Mammary epithelial cell (primary cell): Measurements from ENCODE around the gene PALLD.

Experiments used
- CTCF ChIP-seq, 2 donors: IDR thresholded peaks in 1 of 2; conservative IDR thresholded peaks in 1 of 2; 2 replicates each; pipeline ENCODE4 v1.5.1; 2011 to 2012; ENCODE audit warnings: inconsistent platforms in 2 of 2, low read length in 2 of 2, mild to moderate bottlenecking in 2 of 2, control low read depth in 1 of 2, low read depth in 1 of 2; ENCODE audit not compliant: insufficient read depth in 1 of 2; ENCODE audit errors: extremely low read depth in 1 of 2
- EZH2 ChIP-seq: IDR thresholded peaks from 2 replicates; pipeline ENCODE4 v1.6.1; 2012; ENCODE audit warnings: low read length, inconsistent platforms, borderline replicate concordance

GRCh38 chr4:168524006-168524405 lies 27.2 kb downstream of the PALLD start:
- no peak for TF ChIP-seq CTCF (conservative IDR thresholded peaks at IDR 0.05 in 1 of 2, IDR thresholded peaks at IDR 0.05 in 1 of 2; ENCODE audit: extremely low read depth in 1 of 2, insufficient read depth in 1 of 2, low read depth in 1 of 2, low read length in 2 of 2)
- no peak for TF ChIP-seq EZH2
